ENCODE data around the gene GABARAP. TPM values are rescaled to one million over a fixed set of nuclear protein-coding genes. Genes with fewer than 3 reads are reported as not detected.

The GABARAP gene
- total RNA-seq, 1 experiment from 2014 or later = 228 TPM

DNA sequence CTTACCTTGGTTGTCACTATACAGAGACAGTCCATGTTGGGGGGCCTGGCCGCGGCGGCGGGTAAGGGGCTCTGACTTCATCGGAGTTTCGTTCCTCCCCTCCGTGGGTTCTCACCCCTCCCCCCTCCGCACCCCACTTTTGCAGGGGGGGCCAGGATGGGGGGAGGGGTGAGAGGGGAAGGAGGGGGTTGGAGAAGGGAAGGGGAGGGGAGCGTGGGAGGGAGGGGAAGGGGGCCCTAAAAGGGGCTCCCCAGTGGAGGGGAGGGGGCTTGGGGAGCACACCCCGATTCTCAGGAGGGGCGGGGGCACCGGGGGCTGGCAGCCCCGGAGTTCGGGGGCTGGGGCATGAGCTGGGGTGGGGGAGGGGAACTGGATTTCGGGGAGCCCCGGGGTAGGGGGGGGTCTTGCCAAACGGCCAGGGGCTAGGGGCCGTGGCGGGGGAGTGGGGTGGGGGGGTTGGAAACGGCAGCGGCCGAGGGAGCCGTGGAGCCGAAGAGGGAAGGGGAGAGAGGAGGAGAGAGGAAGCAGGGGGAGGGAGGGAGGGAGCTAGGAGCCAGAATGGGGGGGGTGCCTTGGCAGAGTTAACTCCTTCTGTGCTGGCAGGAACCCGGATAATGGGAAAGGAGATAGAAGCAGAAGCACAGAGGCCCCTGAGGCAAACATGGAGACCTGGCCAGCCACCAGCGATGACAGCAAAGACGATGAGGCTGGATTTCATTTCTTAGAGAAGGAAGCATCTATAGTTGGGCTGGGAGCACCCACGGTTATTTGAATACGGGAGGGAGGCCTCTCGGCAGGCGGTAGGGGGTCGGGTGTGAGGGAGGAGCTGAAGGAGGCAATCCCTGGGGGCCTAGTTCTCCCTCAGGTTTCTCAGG, 24.9 kb downstream of the GABARAP start (continued):
- TF ChIP-seq ZNF671 (CRISPR knock-in tag; IDR thresholded peaks at IDR 0.05) (no peak), SP1 (CRISPR knock-in tag; conservative IDR thresholded peaks at IDR 0.05) (0 out of 2 replicates have a peak, but pooled peaks have one; percentile 9), RORB (CRISPR knock-in tag; IDR thresholded peaks at IDR 0.05) (no peak), ATF1 (CRISPR knock-in tag; IDR thresholded peaks at IDR 0.05) (0 out of 2 replicates have a peak, but pooled peaks have one; percentile 35)

DNA sequence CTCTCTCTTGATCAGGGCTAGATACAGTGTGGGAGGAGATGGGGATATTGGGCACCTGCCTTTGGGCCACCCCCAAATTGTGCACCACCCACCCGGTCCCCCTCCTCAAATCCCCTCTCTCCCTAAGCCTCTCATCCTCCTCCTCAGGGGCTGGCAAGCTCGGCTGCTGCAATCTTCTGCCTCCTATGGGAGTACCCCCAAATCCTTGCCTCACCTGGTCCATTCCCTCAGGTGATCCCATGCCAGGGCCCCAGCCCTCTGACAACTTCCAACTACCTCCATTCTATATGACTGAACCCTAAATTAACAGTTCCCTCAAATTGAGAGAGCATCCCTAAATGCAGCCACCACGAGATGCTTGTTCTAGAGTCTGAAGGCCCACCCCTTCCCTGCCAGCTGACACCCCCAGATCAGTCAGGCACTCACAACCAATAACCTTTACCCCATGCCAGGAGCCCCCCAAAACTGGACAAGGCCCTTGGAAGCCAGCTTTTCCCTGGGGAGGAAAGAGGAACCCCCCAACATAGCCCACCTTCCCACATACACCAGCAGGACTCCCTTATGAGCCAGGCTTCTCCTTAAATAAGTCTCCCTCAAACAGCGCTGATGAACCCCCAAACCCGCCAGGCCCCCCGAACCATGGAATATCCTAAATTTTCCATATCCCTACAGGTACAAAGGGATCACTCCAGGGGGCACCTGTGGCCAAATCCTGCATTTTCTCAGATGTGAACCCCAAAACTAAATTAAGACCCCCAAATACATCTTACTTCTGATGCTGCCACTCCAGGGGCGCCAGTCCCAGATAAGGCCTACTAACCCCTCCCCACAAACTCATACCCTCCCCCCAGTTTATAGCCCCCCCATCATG, 25.8 kb downstream of the GABARAP start:
- H3K27ac Mint-ChIP-seq = peak overlapping the region; percentile 96
- ATAC-seq = no peak
- H3K27me3 Mint-ChIP-seq (ENCODE audit: low read depth) = peaks cover 4% of the 10 kb centered on the region; the same call in 1 of the 2 replicates
- H3K4me1 Mint-ChIP-seq = peaks cover 64% of the 10 kb centered on the region
- H3K36me3 Mint-ChIP-seq = no peaks in the 10 kb centered on the region
- ChIA-PET CTCF (interaction anchor here (0.6 to 2.9 kb wide), 6 partner anchors 52 to 171 kb away, joined by 3 to 11 read pairs (median 4); no protein-coding TSS in a partner anchor), POLR2A (no interaction called here)
- H3K4me3 Mint-ChIP-seq = peak overlapping the region; percentile 77
- H3K9me3 Mint-ChIP-seq = no peaks in the 10 kb centered on the region
- TF ChIP-seq TEAD4 (CRISPR knock-in tag; IDR thresholded peaks at IDR 0.05) (no peak), EMX1 (CRISPR knock-in tag; IDR thresholded peaks at IDR 0.05) (no peak), ZNF317 (CRISPR knock-in tag; IDR thresholded peaks at IDR 0.05; ENCODE audit: borderline replicate concordance, low read depth) (no peak), GABPB1 (CRISPR knock-in tag; IDR thresholded peaks at IDR 0.05) (no peak), HMGA2 (CRISPR knock-in tag; IDR thresholded peaks at IDR 0.05) (no peak), CBFB (CRISPR knock-in tag; IDR thresholded peaks at IDR 0.05; ENCODE audit: low read depth) (no peak), RELA (CRISPR knock-in tag; IDR thresholded peaks at IDR 0.05; ENCODE audit: borderline replicate concordance) (no peak)
- TF ChIP-seq, protein P1, sequence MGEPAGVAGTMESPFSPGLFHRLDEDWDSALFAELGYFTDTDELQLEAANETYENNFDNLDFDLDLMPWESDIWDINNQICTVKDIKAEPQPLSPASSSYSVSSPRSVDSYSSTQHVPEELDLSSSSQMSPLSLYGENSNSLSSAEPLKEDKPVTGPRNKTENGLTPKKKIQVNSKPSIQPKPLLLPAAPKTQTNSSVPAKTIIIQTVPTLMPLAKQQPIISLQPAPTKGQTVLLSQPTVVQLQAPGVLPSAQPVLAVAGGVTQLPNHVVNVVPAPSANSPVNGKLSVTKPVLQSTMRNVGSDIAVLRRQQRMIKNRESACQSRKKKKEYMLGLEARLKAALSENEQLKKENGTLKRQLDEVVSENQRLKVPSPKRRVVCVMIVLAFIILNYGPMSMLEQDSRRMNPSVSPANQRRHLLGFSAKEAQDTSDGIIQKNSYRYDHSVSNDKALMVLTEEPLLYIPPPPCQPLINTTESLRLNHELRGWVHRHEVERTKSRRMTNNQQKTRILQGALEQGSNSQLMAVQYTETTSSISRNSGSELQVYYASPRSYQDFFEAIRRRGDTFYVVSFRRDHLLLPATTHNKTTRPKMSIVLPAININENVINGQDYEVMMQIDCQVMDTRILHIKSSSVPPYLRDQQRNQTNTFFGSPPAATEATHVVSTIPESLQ (CRISPR knock-in tag; IDR thresholded peaks at IDR 0.05) = no peak
- TF ChIP-seq, protein P2, sequence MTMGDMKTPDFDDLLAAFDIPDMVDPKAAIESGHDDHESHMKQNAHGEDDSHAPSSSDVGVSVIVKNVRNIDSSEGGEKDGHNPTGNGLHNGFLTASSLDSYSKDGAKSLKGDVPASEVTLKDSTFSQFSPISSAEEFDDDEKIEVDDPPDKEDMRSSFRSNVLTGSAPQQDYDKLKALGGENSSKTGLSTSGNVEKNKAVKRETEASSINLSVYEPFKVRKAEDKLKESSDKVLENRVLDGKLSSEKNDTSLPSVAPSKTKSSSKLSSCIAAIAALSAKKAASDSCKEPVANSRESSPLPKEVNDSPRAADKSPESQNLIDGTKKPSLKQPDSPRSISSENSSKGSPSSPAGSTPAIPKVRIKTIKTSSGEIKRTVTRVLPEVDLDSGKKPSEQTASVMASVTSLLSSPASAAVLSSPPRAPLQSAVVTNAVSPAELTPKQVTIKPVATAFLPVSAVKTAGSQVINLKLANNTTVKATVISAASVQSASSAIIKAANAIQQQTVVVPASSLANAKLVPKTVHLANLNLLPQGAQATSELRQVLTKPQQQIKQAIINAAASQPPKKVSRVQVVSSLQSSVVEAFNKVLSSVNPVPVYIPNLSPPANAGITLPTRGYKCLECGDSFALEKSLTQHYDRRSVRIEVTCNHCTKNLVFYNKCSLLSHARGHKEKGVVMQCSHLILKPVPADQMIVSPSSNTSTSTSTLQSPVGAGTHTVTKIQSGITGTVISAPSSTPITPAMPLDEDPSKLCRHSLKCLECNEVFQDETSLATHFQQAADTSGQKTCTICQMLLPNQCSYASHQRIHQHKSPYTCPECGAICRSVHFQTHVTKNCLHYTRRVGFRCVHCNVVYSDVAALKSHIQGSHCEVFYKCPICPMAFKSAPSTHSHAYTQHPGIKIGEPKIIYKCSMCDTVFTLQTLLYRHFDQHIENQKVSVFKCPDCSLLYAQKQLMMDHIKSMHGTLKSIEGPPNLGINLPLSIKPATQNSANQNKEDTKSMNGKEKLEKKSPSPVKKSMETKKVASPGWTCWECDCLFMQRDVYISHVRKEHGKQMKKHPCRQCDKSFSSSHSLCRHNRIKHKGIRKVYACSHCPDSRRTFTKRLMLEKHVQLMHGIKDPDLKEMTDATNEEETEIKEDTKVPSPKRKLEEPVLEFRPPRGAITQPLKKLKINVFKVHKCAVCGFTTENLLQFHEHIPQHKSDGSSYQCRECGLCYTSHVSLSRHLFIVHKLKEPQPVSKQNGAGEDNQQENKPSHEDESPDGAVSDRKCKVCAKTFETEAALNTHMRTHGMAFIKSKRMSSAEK (CRISPR knock-in tag; IDR thresholded peaks at IDR 0.05; ENCODE audit: borderline replicate concordance) = no peak
- TF ChIP-seq, protein P3, sequence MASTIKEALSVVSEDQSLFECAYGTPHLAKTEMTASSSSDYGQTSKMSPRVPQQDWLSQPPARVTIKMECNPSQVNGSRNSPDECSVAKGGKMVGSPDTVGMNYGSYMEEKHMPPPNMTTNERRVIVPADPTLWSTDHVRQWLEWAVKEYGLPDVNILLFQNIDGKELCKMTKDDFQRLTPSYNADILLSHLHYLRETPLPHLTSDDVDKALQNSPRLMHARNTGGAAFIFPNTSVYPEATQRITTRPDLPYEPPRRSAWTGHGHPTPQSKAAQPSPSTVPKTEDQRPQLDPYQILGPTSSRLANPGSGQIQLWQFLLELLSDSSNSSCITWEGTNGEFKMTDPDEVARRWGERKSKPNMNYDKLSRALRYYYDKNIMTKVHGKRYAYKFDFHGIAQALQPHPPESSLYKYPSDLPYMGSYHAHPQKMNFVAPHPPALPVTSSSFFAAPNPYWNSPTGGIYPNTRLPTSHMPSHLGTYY (CRISPR knock-in tag; IDR thresholded peaks at IDR 0.05) = no peak
- TF ChIP-seq, protein P4, sequence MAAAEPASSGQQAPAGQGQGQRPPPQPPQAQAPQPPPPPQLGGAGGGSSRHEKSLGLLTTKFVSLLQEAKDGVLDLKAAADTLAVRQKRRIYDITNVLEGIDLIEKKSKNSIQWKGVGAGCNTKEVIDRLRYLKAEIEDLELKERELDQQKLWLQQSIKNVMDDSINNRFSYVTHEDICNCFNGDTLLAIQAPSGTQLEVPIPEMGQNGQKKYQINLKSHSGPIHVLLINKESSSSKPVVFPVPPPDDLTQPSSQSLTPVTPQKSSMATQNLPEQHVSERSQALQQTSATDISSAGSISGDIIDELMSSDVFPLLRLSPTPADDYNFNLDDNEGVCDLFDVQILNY (CRISPR knock-in tag; IDR thresholded peaks at IDR 0.05) = no peak
- TF ChIP-seq, protein P5, sequence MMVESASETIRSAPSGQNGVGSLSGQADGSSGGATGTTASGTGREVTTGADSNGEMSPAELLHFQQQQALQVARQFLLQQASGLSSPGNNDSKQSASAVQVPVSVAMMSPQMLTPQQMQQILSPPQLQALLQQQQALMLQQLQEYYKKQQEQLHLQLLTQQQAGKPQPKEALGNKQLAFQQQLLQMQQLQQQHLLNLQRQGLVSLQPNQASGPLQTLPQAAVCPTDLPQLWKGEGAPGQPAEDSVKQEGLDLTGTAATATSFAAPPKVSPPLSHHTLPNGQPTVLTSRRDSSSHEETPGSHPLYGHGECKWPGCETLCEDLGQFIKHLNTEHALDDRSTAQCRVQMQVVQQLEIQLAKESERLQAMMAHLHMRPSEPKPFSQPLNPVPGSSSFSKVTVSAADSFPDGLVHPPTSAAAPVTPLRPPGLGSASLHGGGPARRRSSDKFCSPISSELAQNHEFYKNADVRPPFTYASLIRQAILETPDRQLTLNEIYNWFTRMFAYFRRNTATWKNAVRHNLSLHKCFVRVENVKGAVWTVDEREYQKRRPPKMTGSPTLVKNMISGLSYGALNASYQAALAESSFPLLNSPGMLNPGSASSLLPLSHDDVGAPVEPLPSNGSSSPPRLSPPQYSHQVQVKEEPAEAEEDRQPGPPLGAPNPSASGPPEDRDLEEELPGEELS (CRISPR knock-in tag; IDR thresholded peaks at IDR 0.05) = no peak
- TF ChIP-seq, protein P6, sequence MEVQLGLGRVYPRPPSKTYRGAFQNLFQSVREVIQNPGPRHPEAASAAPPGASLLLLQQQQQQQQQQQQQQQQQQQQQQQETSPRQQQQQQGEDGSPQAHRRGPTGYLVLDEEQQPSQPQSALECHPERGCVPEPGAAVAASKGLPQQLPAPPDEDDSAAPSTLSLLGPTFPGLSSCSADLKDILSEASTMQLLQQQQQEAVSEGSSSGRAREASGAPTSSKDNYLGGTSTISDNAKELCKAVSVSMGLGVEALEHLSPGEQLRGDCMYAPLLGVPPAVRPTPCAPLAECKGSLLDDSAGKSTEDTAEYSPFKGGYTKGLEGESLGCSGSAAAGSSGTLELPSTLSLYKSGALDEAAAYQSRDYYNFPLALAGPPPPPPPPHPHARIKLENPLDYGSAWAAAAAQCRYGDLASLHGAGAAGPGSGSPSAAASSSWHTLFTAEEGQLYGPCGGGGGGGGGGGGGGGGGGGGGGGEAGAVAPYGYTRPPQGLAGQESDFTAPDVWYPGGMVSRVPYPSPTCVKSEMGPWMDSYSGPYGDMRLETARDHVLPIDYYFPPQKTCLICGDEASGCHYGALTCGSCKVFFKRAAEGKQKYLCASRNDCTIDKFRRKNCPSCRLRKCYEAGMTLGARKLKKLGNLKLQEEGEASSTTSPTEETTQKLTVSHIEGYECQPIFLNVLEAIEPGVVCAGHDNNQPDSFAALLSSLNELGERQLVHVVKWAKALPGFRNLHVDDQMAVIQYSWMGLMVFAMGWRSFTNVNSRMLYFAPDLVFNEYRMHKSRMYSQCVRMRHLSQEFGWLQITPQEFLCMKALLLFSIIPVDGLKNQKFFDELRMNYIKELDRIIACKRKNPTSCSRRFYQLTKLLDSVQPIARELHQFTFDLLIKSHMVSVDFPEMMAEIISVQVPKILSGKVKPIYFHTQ (CRISPR knock-in tag; IDR thresholded peaks at IDR 0.05) = no peak
- TF ChIP-seq, protein P7, sequence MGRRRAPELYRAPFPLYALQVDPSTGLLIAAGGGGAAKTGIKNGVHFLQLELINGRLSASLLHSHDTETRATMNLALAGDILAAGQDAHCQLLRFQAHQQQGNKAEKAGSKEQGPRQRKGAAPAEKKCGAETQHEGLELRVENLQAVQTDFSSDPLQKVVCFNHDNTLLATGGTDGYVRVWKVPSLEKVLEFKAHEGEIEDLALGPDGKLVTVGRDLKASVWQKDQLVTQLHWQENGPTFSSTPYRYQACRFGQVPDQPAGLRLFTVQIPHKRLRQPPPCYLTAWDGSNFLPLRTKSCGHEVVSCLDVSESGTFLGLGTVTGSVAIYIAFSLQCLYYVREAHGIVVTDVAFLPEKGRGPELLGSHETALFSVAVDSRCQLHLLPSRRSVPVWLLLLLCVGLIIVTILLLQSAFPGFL (CRISPR knock-in tag; IDR thresholded peaks at IDR 0.05; ENCODE audit: borderline replicate concordance) = no peak
- DNase-seq (ENCODE audit: low spot score) = no peak

Measured in WTC11 (cell line).